ENCODE data around the gene PRR33.
"Not testable (repeated sequence)": the region's sequence is repeated elsewhere in the genome, so short reads cannot be mapped to it uniquely, and the experiment has no call there.

Gene PRR33

DNA sequence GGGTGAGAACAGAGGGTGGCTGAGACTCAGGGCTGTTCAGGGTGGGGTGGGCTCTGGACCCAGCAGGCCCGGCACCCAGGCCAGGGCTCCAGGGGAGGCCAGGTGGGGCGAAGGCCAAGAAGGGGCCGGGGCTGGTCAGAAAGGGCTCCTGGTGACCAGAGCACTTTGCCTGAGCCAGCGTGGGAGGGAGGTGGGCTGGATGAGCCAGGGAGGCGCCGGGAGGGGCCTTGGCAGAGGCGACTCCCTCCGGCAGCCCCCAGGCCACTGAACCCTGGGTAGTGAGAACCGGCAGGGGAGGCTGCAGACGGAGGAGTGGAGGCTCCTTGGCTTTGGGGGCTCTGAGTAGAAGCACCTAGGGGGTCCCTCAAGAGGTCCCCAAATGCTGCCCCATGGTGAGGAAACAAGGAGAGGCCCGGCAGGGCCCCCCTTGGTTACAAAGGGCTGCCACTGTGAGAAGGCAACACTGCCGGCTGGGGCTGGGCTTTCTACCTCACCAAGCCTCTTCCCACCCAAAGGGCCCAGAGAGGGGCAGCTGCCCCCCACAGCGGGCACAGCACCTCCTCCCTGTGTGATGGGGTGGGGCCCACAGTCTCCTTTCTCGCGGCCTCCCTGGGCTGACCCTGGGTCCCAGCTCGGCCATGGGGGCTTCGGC, 17.1 kb downstream of the PRR33 start:
- not testable (repeated sequence) for DNase-seq

DNA sequence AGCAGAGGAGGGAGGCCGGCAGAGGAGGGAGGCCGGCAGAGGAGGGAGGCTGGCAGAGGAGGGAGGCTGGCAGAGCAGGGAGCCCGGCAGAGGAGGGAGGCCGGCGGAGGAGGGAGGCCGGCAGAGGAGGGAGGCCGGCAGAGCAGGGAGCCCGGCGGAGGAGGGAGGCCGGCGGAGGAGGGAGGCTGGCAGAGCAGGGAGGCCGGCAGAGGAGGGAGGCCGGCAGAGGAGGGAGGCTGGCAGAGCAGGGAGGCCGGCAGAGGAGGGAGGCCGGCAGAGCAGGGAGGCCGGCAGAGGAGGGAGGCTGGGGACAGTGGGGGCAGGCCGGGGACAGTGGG, 17.9 kb downstream of the PRR33 start:
- not testable (repeated sequence) for DNase-seq

- no peak for DNase-seq
Measured at GRCh38 chr11:1873048-1873812, 18.5 kb downstream of the PRR33 start.

DNA sequence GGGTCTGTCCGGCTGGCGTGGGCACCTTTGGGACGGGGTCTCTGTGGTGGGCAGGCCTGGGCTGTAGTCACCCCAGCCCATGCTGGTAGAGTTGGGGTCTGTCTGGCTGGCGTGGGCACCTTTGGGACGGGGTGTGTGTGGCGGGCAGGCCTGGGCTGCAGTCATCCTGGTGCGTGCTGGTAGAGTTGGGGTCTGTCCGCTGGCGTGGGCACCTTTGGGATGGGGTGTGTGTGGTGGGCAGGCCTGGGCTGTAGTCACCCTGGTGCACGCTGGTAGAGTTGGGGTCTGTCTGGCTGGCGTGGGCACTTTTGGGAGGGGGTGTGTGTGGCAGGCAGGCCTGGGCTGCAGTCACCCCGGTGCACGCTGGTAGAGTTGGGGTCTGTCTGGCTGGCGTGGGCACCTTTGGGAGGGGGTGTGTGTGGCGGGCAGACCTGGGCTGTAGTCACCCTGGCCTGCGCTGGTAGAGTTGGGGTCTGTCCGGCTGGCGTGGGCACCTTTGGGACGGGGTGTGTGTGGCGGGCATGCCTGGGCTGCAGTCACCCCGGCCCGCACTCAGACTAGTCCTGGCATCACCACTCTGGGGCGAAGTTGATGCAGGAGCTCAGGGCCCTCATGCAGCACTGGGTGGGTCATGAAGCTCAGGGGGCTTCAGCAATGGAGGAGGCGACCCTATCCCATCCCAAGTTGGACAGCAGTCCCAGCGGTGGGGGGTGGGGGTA, 19.3 kb downstream of the PRR33 start:
- no peak for DNase-seq

- DNase-seq, result no peak
Measured at GRCh38 chr11:1871531-1871930, 20.2 kb downstream of the PRR33 start.

DNA sequence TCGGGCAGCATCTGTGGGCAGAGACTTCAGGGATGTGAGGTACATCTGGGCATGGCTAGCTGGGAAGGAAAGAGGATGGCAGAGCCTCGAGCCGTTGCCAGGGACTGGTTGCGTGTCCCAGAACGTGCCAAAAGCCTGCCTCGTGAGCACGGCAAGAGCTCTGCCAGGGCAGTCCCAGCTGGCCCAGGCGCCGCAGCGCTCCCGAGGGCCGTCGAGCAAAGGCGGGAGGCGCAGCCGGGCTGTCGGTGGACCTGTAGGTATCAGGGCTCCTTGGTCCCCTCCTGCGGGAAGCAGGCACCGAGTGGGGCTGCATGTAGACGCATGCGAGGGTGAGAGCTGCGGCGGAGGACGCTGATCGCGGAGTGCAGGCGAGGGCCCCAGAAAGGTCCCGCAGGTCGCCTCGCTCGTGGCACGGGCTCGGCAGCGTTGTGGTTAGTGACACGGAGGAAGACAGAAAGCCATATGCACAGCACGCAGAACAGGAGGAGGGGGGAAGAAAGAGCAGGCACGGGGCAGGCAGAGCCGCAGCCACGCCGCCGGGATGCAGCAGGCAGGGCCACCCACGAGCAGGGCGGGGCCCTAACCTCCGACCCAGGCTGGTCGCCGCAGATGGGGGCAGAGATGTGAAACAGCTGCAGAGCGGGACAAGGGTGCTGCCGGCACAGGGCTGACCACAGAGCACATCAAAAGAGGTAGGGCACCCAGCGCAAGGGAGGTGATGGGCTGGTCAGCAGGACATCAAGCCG, 20.8 kb downstream of the PRR33 start:
- no peak for DNase-seq

GRCh38 chr11:1870326-1870696, 21.4 kb downstream of the PRR33 start:
- DNase-seq, result no peak

GRCh38 chr11:1869427-1870325, 22.0 kb downstream of the PRR33 start:
- DNase-seq, result no peak

- no peak for DNase-seq
Measured at GRCh38 chr11:1868636-1869291, 22.9 kb downstream of the PRR33 start.

DNA sequence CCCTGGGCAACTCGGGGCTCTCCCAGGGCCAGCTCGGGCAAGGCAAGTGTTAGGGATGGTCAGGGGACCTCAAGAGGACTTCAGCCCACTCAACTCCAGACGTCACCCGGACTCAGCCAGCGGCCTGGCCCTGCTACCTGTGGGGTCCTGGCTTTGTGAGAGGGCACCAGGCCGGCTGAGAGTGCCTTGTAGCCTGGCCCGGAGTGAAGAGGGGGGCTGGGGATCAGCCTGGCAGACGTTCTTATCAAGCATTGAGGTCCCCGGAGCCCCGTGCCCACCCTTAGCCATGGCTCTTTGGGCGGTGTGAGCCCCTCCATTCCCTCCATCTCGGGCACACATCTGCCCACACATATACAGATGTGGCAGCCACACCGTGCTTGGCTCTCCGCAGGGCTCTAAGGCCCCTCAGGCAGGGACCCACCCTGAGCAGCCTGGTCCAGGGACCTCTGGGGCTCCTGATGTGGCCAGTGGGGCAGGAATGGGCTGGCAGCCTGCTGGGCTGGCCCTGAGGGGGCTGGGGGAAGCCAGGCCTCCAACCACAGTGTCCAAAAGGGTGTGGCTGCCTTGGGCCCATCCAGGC, 23.5 kb downstream of the PRR33 start:
- DNase-seq, result no peak

DNA sequence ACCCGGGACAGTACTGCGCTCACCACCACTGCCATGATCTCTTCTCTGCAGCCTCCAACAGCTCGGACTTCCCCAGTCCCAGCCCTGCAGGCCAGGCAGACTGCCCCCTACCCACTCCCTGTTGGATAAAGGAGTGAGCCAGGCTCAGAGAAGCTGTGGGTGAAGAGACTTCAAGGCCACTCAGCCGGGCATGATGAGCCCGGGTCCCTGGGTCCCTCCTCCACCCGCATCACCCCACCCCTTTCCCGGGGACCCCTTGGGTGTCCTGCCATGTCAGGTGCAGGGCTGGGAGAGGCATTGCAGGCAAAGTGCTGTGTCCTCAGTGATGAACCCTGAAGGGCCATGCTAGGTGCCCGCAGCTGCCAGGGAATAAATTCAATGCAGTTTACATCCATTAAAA, 24.3 kb downstream of the PRR33 start:
- no peak for DNase-seq

DNA sequence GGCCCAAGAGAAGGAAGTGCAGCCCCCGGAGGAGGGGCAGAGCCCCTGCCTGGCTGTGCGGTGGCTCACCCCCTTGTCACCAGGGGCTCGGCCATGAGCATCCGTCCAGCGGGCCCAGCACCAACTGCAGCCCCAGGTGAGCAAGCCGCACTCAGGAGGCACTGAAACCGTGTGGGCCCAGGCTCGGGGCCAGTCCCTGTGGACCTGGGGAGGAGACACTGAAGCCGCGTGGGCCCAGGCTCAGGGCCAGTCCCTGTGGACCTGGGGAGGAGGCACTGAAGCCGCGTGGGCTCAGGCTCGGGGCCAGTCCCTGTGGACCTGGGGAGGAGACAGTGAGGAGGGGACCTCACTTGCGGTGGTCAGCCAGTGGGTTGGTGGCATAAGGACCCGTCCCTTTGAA, 24.9 kb downstream of the PRR33 start:
- no peak for DNase-seq

GRCh38 chr11:1866226-1866625, 25.5 kb downstream of the PRR33 start:
- DNase-seq, result no peak

- no peak for DNase-seq
Measured at GRCh38 chr11:1864831-1865665, 26.6 kb downstream of the PRR33 start.

GRCh38 chr11:1864231-1864630, 27.5 kb downstream of the PRR33 start:
- DNase-seq, result no peak

DNA sequence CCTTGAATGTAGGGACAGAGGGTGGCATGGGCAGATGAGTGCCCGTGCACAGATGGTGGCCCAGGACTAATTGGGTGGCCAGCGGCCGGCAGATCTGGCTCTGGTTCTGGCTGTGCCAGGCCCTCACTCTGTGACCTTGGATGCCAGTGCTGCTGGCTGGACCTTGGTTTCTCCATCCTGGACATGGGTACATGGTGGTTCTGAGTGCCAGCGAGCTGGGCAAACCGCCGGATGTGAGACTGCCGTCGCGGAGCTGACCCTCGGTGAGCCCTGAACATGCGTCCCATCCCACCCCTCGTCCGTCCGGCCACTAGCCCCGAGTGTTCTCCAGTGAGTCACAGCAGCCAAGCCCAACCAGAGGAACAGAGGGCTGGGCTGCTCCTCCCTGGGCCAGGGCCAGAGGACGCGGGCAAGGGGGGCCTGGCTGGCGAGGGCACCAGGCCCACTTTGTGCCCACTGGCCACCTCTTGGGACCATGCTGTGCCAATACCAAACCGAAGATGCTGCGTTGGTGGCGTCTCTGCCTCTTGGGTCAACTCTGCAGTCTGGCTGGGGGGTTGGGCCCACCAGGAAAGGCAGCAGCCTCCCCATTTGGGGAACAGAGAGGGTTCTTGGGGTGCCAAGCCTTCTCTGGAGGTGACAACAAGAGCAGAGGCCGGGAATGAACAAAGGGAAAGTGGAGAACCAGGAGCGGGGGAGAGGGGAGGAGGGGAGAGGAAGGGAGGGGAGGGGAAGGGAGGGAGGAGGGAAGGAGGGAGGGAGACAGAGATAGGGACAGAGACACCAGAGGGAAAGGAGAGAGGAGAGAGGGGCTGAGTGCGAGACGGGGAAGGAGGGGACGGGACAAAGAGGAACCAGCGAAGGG, 28.1 kb downstream of the PRR33 start:
- no peak for DNase-seq

DNA sequence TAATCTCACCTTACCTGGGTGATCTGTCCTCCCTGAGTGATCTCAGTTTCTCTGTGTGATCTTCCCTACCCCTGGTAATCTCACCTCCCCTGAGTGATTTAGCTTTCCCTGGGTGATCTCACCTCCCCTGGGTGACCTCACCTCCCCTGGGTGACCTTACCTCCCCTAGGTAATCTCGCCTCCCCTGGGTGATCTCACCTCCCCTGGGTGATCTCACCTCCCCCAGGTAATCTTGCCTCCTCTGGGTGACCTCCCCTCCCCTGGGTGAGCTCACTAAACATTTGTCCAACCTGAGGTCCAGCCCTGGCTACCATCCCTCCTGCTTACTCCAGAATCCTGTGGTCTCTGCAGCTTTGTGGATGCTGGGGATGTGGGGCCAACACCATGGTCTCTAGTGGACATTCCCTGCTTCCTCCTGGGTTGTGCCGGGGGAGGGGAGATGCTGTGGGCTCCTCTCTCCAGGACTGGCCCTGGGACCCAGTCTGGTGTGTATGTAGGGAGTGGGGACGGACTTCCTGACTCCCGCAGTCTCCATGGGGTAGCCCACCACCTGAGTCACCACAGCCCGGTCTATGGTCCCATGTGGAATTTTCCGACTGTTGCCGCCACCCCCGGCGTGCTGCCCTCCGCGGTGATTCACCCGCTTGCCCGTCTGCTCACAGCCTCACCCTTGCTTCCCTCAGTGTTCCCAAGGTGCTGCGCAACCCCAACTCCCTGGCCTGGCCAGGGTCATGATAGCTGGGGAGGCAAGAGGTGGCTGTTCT, 28.9 kb downstream of the PRR33 start:
- DNase-seq, result no peak
